ENCODE data around the gene ACAT2. TPM values are rescaled to one million over a fixed set of nuclear protein-coding genes. Genes with fewer than 3 reads are reported as not detected.

Gene ACAT2
- polyA plus RNA-seq, 1 donor from 2014 or later: 143 TPM

DNA sequence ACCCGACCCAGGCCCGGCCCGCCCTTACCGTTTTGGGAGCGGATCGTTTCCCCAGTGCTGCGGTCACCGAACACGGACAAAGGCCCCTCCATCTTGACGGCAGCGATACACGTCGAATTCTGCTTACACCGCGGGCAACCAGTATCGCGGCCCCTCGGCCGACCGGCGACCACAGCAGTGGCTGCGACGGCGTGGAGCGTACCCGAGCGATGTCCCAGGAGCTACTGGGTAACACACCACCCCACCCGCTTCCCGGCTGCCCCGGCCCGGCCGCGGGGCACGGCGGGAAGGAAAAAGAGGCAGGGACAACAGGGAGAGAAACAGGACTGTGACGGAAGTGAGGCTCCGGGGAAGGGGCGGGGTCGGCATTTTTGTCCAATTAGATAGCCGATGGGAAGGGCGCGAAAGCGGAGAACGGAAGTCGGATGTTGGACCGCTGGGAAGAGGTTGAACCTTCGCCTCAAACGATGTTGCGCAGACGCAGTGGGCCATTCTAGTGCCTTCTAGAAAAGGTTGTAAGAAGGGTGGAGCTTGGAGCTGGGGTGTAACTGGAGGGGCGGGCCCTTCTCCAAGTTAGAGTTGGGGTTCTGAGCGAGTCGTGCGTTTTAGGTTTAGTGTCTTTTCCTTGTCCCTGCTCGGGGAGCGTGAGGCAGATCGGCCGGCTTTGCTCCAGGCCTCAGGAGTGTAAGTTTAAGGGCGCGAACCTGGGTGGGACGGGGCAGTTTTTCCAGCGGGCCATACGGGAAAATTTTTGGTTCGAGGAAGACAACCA lies 27.7 kb downstream of the ACAT2 start, which contains the start of gene TCP1:
TCP1 (minus strand) TSS at position 226 of the 772 bp plus-strand sequence; CDS start at position 92, 134 bp downstream.
- Histone ChIP-seq H3K9ac (ENCODE audit: low read length) (peak within 1 kb of the TSS; percentile 93), H3K36me3 (ENCODE audit: insufficient read depth, low read length) (no peaks in the 10 kb centered on the region)
- no peak for TF ChIP-seq EZH2 (IDR thresholded peaks at IDR 0.05; ENCODE audit: borderline replicate concordance, insufficient read depth, low read length, poor library complexity, severe bottlenecking)
- peak; percentile 77 for TF ChIP-seq TAF1 (IDR thresholded peaks at IDR 0.05; ENCODE audit: low read depth)
- TF ChIP-seq, protein P1, sequence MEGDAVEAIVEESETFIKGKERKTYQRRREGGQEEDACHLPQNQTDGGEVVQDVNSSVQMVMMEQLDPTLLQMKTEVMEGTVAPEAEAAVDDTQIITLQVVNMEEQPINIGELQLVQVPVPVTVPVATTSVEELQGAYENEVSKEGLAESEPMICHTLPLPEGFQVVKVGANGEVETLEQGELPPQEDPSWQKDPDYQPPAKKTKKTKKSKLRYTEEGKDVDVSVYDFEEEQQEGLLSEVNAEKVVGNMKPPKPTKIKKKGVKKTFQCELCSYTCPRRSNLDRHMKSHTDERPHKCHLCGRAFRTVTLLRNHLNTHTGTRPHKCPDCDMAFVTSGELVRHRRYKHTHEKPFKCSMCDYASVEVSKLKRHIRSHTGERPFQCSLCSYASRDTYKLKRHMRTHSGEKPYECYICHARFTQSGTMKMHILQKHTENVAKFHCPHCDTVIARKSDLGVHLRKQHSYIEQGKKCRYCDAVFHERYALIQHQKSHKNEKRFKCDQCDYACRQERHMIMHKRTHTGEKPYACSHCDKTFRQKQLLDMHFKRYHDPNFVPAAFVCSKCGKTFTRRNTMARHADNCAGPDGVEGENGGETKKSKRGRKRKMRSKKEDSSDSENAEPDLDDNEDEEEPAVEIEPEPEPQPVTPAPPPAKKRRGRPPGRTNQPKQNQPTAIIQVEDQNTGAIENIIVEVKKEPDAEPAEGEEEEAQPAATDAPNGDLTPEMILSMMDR (IDR thresholded peaks at IDR 0.05; ENCODE audit: poor library complexity, severe bottlenecking): no peak
- TF ChIP-seq MXI1 (conservative IDR thresholded peaks at IDR 0.05; ENCODE audit: poor library complexity, severe bottlenecking): no peak
- TF ChIP-seq EP300 (conservative IDR thresholded peaks at IDR 0.05; ENCODE audit: poor library complexity, severe bottlenecking): peak; percentile 43
- TF ChIP-seq RAD21 (conservative IDR thresholded peaks at IDR 0.05): peak; percentile 9
- TF ChIP-seq REST (IDR thresholded peaks at IDR 0.05; ENCODE audit: borderline replicate concordance): peak; percentile 92
- peak; percentile 96 for TF ChIP-seq POLR2AphosphoS5 (IDR thresholded peaks at IDR 0.05)
- no peak for TF ChIP-seq SMC3 (conservative IDR thresholded peaks at IDR 0.05; ENCODE audit: poor library complexity)

DNA sequence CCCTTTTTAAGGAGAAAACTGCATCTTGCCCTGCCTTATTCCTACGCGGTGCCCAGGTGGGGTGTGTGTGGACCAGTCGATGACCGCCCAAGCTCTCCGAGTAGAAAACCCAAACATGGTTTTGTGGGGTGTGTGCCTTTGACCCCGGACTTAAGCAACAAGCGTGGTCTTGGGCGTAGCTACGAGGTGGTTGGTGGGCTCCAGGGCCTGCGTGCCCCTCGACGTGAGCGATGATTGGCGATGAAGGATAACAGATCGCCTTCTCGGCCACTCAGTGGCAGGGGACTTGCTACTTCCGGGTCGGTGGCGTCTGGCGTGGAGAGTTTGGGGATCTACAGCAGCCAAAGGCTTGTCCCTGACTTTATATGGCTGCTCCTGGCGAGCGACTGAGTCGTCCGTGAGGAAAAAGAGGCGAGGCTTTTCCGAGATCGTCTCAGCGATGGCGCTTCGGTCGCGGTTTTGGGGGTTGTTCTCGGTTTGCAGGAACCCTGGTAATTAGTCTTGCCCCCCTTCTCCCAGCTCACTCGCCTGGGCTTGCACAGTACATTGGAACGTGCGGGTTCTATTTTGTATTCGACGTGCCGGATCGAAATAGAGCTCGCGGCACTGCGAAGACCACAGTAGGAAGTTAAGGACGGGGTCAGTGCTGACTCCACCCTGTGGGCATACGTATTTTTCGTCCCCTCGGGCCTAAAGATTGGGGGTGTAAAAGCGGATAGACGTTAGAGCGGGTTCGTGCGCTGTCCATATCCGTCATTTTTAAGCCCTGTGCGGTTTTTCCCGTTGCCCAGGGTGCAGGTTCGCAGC lies 28.5 kb downstream of the ACAT2 start, which contains the start of gene MRPL18:
MRPL18 (plus strand) TSS at position 319 of the 807 bp plus-strand sequence; CDS start at position 440, 121 bp downstream.
- H3K9me2 ChIP-seq (ENCODE audit: insufficient read depth, low read length): no peaks in the 10 kb centered on the region
- H3F3A ChIP-seq (ENCODE audit: insufficient read depth, low read length, poor library complexity, severe bottlenecking): no peaks in the 10 kb centered on the region
- no peaks in the 10 kb centered on the region for H3K36me3 ChIP-seq (ENCODE audit: insufficient read depth, low read length)
- H3K27me3 ChIP-seq (ENCODE audit: insufficient read depth, low read depth, low read length): no peaks in the 10 kb centered on the region
- H3K79me2 ChIP-seq (replicated peaks; ENCODE audit: insufficient read depth, low read length): peaks cover 57% of the 10 kb centered on the region
- peak within 1 kb of the TSS; percentile 98 for H3K4me3 ChIP-seq (ENCODE audit: low read length)
- no peaks in the 10 kb centered on the region for H3K9me3 ChIP-seq (ENCODE audit: low read length)
- H3K9ac ChIP-seq (ENCODE audit: low read length): peak within 1 kb of the TSS; percentile 93
- H4K20me1 ChIP-seq (ENCODE audit: insufficient read depth): no peaks in the 10 kb centered on the region
- TF ChIP-seq EZH2 (IDR thresholded peaks at IDR 0.05; ENCODE audit: borderline replicate concordance, insufficient read depth, low read length, poor library complexity, severe bottlenecking): no peak
- TF ChIP-seq REST (IDR thresholded peaks at IDR 0.05; ENCODE audit: borderline replicate concordance): no peak
- no peak for TF ChIP-seq RAD21 (conservative IDR thresholded peaks at IDR 0.05)
- no peak for TF ChIP-seq EP300 (conservative IDR thresholded peaks at IDR 0.05; ENCODE audit: poor library complexity, severe bottlenecking)
- peak; percentile 92 for TF ChIP-seq MXI1 (conservative IDR thresholded peaks at IDR 0.05; ENCODE audit: poor library complexity, severe bottlenecking)
- no peak for TF ChIP-seq TAF1 (IDR thresholded peaks at IDR 0.05; ENCODE audit: low read depth)
- peak; percentile 36 for TF ChIP-seq SMC3 (conservative IDR thresholded peaks at IDR 0.05; ENCODE audit: poor library complexity)
- peak; percentile 40 for TF ChIP-seq POLR2AphosphoS5 (IDR thresholded peaks at IDR 0.05)
- TF ChIP-seq, protein P1 (IDR thresholded peaks at IDR 0.05; ENCODE audit: poor library complexity, severe bottlenecking): no peak
- peak within 1 kb of the TSS; percentile 87 for H2AFZ ChIP-seq (ENCODE audit: low read depth, low read length)
- H3K27ac ChIP-seq (ENCODE audit: low read length): peak within 1 kb of the TSS; percentile 86
- peak within 1 kb of the TSS; percentile 82 for H3K4me2 ChIP-seq (ENCODE audit: low read length)

More for the DNA sequence above, 27.7 kb downstream of the ACAT2 start, which contains the start of gene TCP1:
- Histone ChIP-seq H3K9me3 (ENCODE audit: low read length) (no peaks in the 10 kb centered on the region), H3F3A (ENCODE audit: insufficient read depth, low read length, poor library complexity, severe bottlenecking) (no peaks in the 10 kb centered on the region), H3K4me2 (ENCODE audit: low read length) (peak within 1 kb of the TSS; percentile 86), H3K4me3 (ENCODE audit: low read length) (peak within 1 kb of the TSS; percentile 98), H3K27ac (ENCODE audit: low read length) (peak within 1 kb of the TSS; percentile 86), H3K27me3 (ENCODE audit: insufficient read depth, low read depth, low read length) (no peaks in the 10 kb centered on the region), H3K9me2 (ENCODE audit: insufficient read depth, low read length) (no peaks in the 10 kb centered on the region), H2AFZ (ENCODE audit: low read depth, low read length) (peak within 1 kb of the TSS; percentile 87), H3K79me2 (replicated peaks; ENCODE audit: insufficient read depth, low read length) (peaks cover 62% of the 10 kb centered on the region), H4K20me1 (ENCODE audit: insufficient read depth) (no peaks in the 10 kb centered on the region)
